ENCODE measurements around the gene CCDC82.

The CCDC82 gene

DNA sequence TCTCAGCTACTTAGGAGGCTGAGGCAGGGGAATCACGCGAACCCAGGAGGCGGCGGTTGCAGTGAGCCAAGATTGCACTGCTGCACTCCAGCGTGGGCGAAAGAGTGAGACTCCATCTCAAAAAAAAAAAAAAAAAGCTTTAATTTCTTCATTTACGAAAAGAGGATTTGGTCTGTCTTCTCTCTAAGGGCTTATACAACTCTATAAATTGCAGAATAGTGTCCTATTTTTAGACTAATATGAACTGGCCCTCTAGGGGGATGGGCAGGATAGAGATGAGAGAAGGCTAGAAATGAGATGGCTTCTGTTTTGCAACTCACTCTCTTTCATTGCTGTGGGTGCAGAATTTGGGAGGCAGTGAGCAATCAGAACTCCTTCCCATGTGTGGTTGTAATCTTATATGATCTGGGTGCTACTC lies 58.0 kb downstream of the CCDC82 start:
- Histone ChIP-seq H2BK5ac (ENCODE audit: low read length) (no peak overlapping the region), H2BK15ac (replicated peaks; ENCODE audit: low read depth) (no peak overlapping the region), H3K9ac (ENCODE audit: low read length) (no peak overlapping the region), H4K5ac (ENCODE audit: low read length) (no peak overlapping the region), H3K18ac (ENCODE audit: low read length) (peak overlapping the region; percentile 68), H4K8ac (ENCODE audit: low read depth, low read length) (no peak overlapping the region), H3K79me2 (ENCODE audit: control insufficient read depth, insufficient read depth, low read length) (no peaks in the 10 kb centered on the region), H3K27ac (ENCODE audit: low read depth, low read length) (no peak overlapping the region), H3K56ac (ENCODE audit: low read length) (peak overlapping the region; percentile 54), H3K4me3 (ENCODE audit: low read length) (no peak overlapping the region), H3K79me1 (ENCODE audit: low read length) (no peaks in the 10 kb centered on the region), H3K4me1 (ENCODE audit: control insufficient read depth, low read depth, low read length) (peaks cover 8% of the 10 kb centered on the region), H2BK120ac (ENCODE audit: low read depth, low read length) (no peak overlapping the region), H2AK5ac (ENCODE audit: low read length) (no peak overlapping the region), H3K27me3 (ENCODE audit: insufficient read depth, low read length, poor library complexity) (no peaks in the 10 kb centered on the region), H3K4ac (ENCODE audit: low read depth, low read length) (no peak overlapping the region), H3K36me3 (ENCODE audit: control insufficient read depth, insufficient read depth, low read length) (no peaks in the 10 kb centered on the region), H3K23ac (ENCODE audit: low read length) (no peak overlapping the region), H3K4me2 (ENCODE audit: low read length) (no peak overlapping the region)
- no peak for DNase-seq
- no CpG with 5 or more reads among the region's 7 CpGs for WGBS (ENCODE audit: extremely low coverage, insufficient coverage, low lambda C conversion rate)

DNA sequence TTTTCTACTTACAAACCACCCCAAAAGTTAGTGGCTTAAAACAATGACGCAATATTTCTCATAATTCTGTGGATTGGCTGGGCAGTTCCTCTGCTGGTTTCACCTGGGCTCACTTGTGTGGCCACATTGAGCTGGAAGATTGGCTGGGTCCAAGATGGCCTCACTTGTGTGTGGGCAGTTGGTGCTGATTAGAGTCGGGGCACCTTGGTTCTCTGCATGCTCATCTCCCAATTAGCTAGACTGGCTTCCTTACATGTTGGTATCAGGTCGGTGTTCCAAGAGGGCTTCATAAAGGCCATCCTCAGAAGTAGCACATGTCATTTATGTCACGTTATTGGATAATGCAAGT lies 59.2 kb downstream of the CCDC82 start:
- Histone ChIP-seq H3K4me3 (ENCODE audit: low read length) (no peak overlapping the region), H4K5ac (ENCODE audit: low read length) (no peak overlapping the region), H3K4ac (ENCODE audit: low read depth, low read length) (no peak overlapping the region), H2BK15ac (replicated peaks; ENCODE audit: low read depth) (no peak overlapping the region), H3K18ac (ENCODE audit: low read length) (no peak overlapping the region), H3K56ac (ENCODE audit: low read length) (no peak overlapping the region), H3K79me2 (ENCODE audit: control insufficient read depth, insufficient read depth, low read length) (no peaks in the 10 kb centered on the region), H3K4me2 (ENCODE audit: low read length) (no peak overlapping the region), H3K9ac (ENCODE audit: low read length) (no peak overlapping the region), H4K8ac (ENCODE audit: low read depth, low read length) (no peak overlapping the region), H3K27ac (ENCODE audit: low read depth, low read length) (no peak overlapping the region), H3K4me1 (ENCODE audit: control insufficient read depth, low read depth, low read length) (peaks cover 8% of the 10 kb centered on the region), H3K79me1 (ENCODE audit: low read length) (no peaks in the 10 kb centered on the region), H2BK5ac (ENCODE audit: low read length) (no peak overlapping the region), H3K27me3 (ENCODE audit: insufficient read depth, low read length, poor library complexity) (no peaks in the 10 kb centered on the region), H2BK120ac (ENCODE audit: low read depth, low read length) (no peak overlapping the region), H3K36me3 (ENCODE audit: control insufficient read depth, insufficient read depth, low read length) (no peaks in the 10 kb centered on the region), H3K23ac (ENCODE audit: low read length) (no peak overlapping the region), H2AK5ac (ENCODE audit: low read length) (no peak overlapping the region)
- DNase-seq, result no peak
- WGBS (ENCODE audit: extremely low coverage, insufficient coverage, low lambda C conversion rate), result no CpG with 5 or more reads among the region's 4 CpGs

DNA sequence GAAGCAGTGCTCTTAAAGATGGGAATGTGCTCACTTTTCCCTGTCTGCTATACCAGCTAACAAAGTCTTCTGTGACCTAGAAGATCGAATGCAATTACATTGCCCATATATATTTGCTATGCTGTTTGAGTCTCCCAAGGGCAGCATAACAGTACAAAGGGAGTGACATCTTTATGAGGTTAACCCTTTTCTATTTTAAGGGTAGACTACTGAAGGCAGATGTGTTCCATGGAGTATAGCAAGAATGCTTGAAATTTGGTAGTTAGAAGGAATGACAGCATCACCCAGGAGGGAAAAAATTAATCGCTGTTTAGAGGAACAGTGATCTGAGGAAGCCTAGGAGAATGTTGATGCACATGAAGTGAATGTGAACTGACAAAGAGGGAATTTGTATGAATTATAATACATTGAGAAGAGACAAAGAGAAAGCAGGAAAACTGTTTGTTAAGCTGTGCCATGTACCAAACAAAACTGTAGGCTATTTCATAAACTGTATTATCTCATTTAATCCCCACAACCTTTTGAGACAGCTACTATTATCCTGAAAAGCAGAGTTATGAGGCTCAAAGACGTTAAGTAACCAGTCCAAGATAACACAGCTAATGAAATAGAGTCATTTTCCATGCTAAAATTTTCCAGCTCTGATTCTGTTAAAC lies 59.7 kb downstream of the CCDC82 start:
- Histone ChIP-seq H4K8ac (ENCODE audit: low read depth, low read length) (no peak overlapping the region), H3K56ac (ENCODE audit: low read length) (no peak overlapping the region), H3K4ac (ENCODE audit: low read depth, low read length) (no peak overlapping the region), H3K79me1 (ENCODE audit: low read length) (no peaks in the 10 kb centered on the region), H4K5ac (ENCODE audit: low read length) (no peak overlapping the region), H3K79me2 (ENCODE audit: control insufficient read depth, insufficient read depth, low read length) (no peaks in the 10 kb centered on the region), H3K4me2 (ENCODE audit: low read length) (no peak overlapping the region), H3K27me3 (ENCODE audit: insufficient read depth, low read length, poor library complexity) (no peaks in the 10 kb centered on the region), H2BK15ac (replicated peaks; ENCODE audit: low read depth) (no peak overlapping the region), H2BK5ac (ENCODE audit: low read length) (no peak overlapping the region), H3K4me3 (ENCODE audit: low read length) (no peak overlapping the region), H3K9ac (ENCODE audit: low read length) (no peak overlapping the region), H3K36me3 (ENCODE audit: control insufficient read depth, insufficient read depth, low read length) (no peaks in the 10 kb centered on the region), H3K4me1 (ENCODE audit: control insufficient read depth, low read depth, low read length) (peaks cover 8% of the 10 kb centered on the region), H3K27ac (ENCODE audit: low read depth, low read length) (no peak overlapping the region), H3K23ac (ENCODE audit: low read length) (no peak overlapping the region), H2BK120ac (ENCODE audit: low read depth, low read length) (no peak overlapping the region), H2AK5ac (ENCODE audit: low read length) (no peak overlapping the region), H3K18ac (ENCODE audit: low read length) (no peak overlapping the region)
- WGBS (ENCODE audit: extremely low coverage, insufficient coverage, low lambda C conversion rate), result no CpG with 5 or more reads among the region's 3 CpGs
- no peak for DNase-seq

DNA sequence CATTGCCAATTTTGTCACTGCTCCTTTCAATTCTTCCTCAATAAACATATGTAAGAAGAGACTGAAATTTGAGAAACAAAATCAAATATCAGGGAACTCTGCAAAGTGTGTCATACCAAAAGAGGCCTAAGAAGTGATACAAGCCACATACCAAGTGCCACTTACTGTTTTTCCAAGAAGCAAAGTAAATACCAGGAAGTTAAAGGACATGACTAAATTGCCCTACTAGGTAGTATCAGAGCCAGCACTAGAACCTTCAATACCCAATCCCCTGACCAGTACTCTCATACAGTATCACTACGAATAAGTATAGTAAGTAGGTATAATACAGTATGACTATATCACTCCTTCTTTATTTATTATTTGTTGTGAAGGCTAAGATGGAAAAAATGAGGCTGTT lies 60.3 kb downstream of the CCDC82 start:
- no peak overlapping the region for H3K27ac ChIP-seq (ENCODE audit: low read depth, low read length)

DNA sequence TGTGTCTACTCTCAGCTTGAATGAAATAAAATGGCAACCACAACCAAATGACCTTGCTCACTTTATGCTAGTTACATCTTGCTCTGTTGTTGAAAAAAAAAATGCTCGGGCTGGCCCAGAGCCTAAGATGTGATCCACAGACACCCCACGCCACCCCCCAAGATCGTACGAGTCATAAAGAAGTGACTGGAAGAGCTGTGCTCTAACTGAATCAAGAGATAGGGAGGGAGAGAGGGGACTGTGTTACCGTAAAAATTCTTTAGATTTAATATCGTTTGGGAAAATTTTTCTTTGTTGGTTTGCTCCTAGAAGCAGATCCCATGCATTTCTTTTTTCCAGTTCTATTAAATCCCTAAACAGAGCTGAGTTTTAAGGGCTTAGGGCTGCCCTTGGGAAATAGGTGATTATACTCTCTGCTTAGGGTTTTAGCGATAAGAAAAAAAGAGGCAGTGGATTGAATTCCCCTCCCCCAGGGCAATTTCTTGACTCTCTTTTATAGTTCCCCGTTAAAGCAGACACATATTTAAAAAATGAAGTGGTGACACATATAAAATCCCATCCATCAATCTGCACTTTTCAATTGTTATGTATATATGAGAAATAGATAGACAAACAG lies 61.2 kb downstream of the CCDC82 start:
- no CpG with 5 or more reads among the region's 8 CpGs for WGBS (ENCODE audit: extremely low coverage, insufficient coverage, low lambda C conversion rate)
- H3K18ac ChIP-seq (ENCODE audit: low read length), result peak overlapping the region; percentile 84
- H2BK120ac ChIP-seq (ENCODE audit: low read depth, low read length), result no peak overlapping the region
- no peak overlapping the region for H3K23ac ChIP-seq (ENCODE audit: low read length)
- H3K4me2 ChIP-seq (ENCODE audit: low read length), result no peak overlapping the region
- no peak overlapping the region for H4K5ac ChIP-seq (ENCODE audit: low read length)
- H3K79me2 ChIP-seq (ENCODE audit: control insufficient read depth, insufficient read depth, low read length), result no peaks in the 10 kb centered on the region
- H3K4me1 ChIP-seq (ENCODE audit: control insufficient read depth, low read depth, low read length), result peaks cover 8% of the 10 kb centered on the region
- no peak overlapping the region for H3K9ac ChIP-seq (ENCODE audit: low read length)
- no peak overlapping the region for H3K4me3 ChIP-seq (ENCODE audit: low read length)
- no peak overlapping the region for H3K56ac ChIP-seq (ENCODE audit: low read length)
- no peak for DNase-seq
- H3K4ac ChIP-seq (ENCODE audit: low read depth, low read length), result no peak overlapping the region
- H3K27me3 ChIP-seq (ENCODE audit: insufficient read depth, low read length, poor library complexity), result no peaks in the 10 kb centered on the region
- H2AK5ac ChIP-seq (ENCODE audit: low read length), result no peak overlapping the region
- no peaks in the 10 kb centered on the region for H3K36me3 ChIP-seq (ENCODE audit: control insufficient read depth, insufficient read depth, low read length)
- H3K27ac ChIP-seq (ENCODE audit: low read depth, low read length), result no peak overlapping the region
- H2BK5ac ChIP-seq (ENCODE audit: low read length), result no peak overlapping the region
- peak overlapping the region; percentile 57 for H2BK15ac ChIP-seq (replicated peaks; ENCODE audit: low read depth)
- H3K79me1 ChIP-seq (ENCODE audit: low read length), result no peaks in the 10 kb centered on the region
- H4K8ac ChIP-seq (ENCODE audit: low read depth, low read length), result no peak overlapping the region

More for the DNA sequence above, 60.3 kb downstream of the CCDC82 start:
- no peak overlapping the region for H4K5ac ChIP-seq (ENCODE audit: low read length)
- H2BK15ac ChIP-seq (replicated peaks; ENCODE audit: low read depth), result no peak overlapping the region
- no peaks in the 10 kb centered on the region for H3K27me3 ChIP-seq (ENCODE audit: insufficient read depth, low read length, poor library complexity)
- H3K4ac ChIP-seq (ENCODE audit: low read depth, low read length), result no peak overlapping the region
- H3K4me2 ChIP-seq (ENCODE audit: low read length), result no peak overlapping the region
- H3K9ac ChIP-seq (ENCODE audit: low read length), result no peak overlapping the region
- H2AK5ac ChIP-seq (ENCODE audit: low read length), result no peak overlapping the region
- no peak for DNase-seq
- H3K56ac ChIP-seq (ENCODE audit: low read length), result no peak overlapping the region
- no peak overlapping the region for H2BK120ac ChIP-seq (ENCODE audit: low read depth, low read length)
- no peaks in the 10 kb centered on the region for H3K79me1 ChIP-seq (ENCODE audit: low read length)
- no peaks in the 10 kb centered on the region for H3K36me3 ChIP-seq (ENCODE audit: control insufficient read depth, insufficient read depth, low read length)
- no peak overlapping the region for H3K4me3 ChIP-seq (ENCODE audit: low read length)
- H3K18ac ChIP-seq (ENCODE audit: low read length), result no peak overlapping the region
- H4K8ac ChIP-seq (ENCODE audit: low read depth, low read length), result no peak overlapping the region
- H3K23ac ChIP-seq (ENCODE audit: low read length), result no peak overlapping the region
- no CpG with 5 or more reads among the region's 1 CpG for WGBS (ENCODE audit: extremely low coverage, insufficient coverage, low lambda C conversion rate)
- peaks cover 8% of the 10 kb centered on the region for H3K4me1 ChIP-seq (ENCODE audit: control insufficient read depth, low read depth, low read length)
- no peak overlapping the region for H2BK5ac ChIP-seq (ENCODE audit: low read length)
- H3K79me2 ChIP-seq (ENCODE audit: control insufficient read depth, insufficient read depth, low read length), result no peaks in the 10 kb centered on the region

DNA sequence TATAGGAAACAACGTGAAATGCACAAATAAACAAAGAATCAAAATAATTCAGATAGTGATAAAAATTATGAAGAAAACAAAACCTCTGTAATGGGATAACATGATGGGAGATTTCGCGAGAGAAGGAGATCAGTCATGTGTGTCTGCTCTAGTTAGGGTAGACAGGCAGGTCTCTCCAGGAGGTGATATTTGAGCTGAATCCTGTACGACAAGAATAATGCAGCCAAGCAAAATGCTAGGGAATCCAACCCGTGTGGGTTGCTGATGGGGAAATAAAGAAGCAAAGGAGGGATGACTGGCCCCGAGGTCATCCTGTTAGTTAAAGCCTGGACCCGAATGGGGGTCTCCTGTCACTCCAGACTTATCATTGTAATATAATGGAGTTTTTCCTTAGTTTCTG lies 62.8 kb downstream of the CCDC82 start:
- Histone ChIP-seq H3K4ac (ENCODE audit: low read depth, low read length) (no peak overlapping the region), H3K4me3 (ENCODE audit: low read length) (no peak overlapping the region), H4K5ac (ENCODE audit: low read length) (no peak overlapping the region), H3K27ac (ENCODE audit: low read depth, low read length) (no peak overlapping the region), H4K8ac (ENCODE audit: low read depth, low read length) (no peak overlapping the region), H3K4me2 (ENCODE audit: low read length) (no peak overlapping the region), H2AK5ac (ENCODE audit: low read length) (no peak overlapping the region), H3K79me2 (ENCODE audit: control insufficient read depth, insufficient read depth, low read length) (no peaks in the 10 kb centered on the region), H3K56ac (ENCODE audit: low read length) (no peak overlapping the region), H2BK5ac (ENCODE audit: low read length) (no peak overlapping the region), H2BK15ac (replicated peaks; ENCODE audit: low read depth) (no peak overlapping the region), H3K9ac (ENCODE audit: low read length) (no peak overlapping the region), H3K36me3 (ENCODE audit: control insufficient read depth, insufficient read depth, low read length) (no peaks in the 10 kb centered on the region), H3K23ac (ENCODE audit: low read length) (no peak overlapping the region), H2BK120ac (ENCODE audit: low read depth, low read length) (no peak overlapping the region), H3K4me1 (ENCODE audit: control insufficient read depth, low read depth, low read length) (peaks cover 2% of the 10 kb centered on the region), H3K18ac (ENCODE audit: low read length) (no peak overlapping the region), H3K79me1 (ENCODE audit: low read length) (no peaks in the 10 kb centered on the region), H3K27me3 (ENCODE audit: insufficient read depth, low read length, poor library complexity) (no peaks in the 10 kb centered on the region)
- WGBS (ENCODE audit: extremely low coverage, insufficient coverage, low lambda C conversion rate), result no CpG with 5 or more reads among the region's 7 CpGs
- DNase-seq, result no peak
